B cell (primary cell): Measurements from ENCODE around the gene RERE. TPM values are rescaled to one million over a fixed set of nuclear protein-coding genes. Genes with fewer than 3 reads are reported as not detected.

Source experiments
- ATAC-seq: fragments of 200-7000 bp; cut with Tn5 transposase; one replicate; pipeline ENCODE4 v1.10.0; 2021; ENCODE audit warnings: low read depth, mild to moderate bottlenecking, moderate number of reproducible peaks, moderate library complexity
- CTCF ChIA-PET: fragments of 350-600 bp; sonication (Branson Sonifier 250); formaldehyde crosslinking; loops from one replicate; lab custom pipeline; 2021; ENCODE audit warnings: antibody characterized with exemption, inconsistent platforms; lab: Charles Lee
- POLR2A ChIA-PET: fragments of 350-600 bp; sonication (Branson Sonifier 250); formaldehyde crosslinking; loops from one replicate; lab custom pipeline; 2021; ENCODE audit warnings: antibody characterized with exemption; lab: Charles Lee
- DNase-seq: peaks from one replicate; pipeline ENCODE4 v3.0.0; 2013
- H2AFZ ChIP-seq: 2 replicates; pipeline ENCODE4 v1.6.1; 2012; ENCODE audit warnings: mild to moderate bottlenecking, low read depth, low read length; ENCODE audit not compliant: insufficient read depth, poor library complexity, severe bottlenecking
- H3K27ac ChIP-seq, 2 donors: 1 replicate in 1 of 2; 2 replicates in 1 of 2; pipeline ENCODE4 v1.5.1; 2012 to 2013; ENCODE audit warnings: low read length in 2 of 2, mild to moderate bottlenecking in 2 of 2, moderate library complexity in 1 of 2
- H3K27me3 ChIP-seq, 4 experiments: fragments of 200-600 bp in 1 of 4; sonication (generic) in 1 of 4; replicated peaks in 1 of 4; 1 replicate in 2 of 4; 2 replicates in 2 of 4; pipeline versions ENCODE4 v1.6.1 to v1.7.0; 2013 to 2016; ENCODE audit warnings: low read length in 3 of 4, mild to moderate bottlenecking in 2 of 4, mixed read lengths in 1 of 4, moderate library complexity in 1 of 4; ENCODE audit not compliant: insufficient read depth in 4 of 4, control insufficient read depth in 3 of 4; ENCODE audit errors: control extremely low read depth in 1 of 4
- H3K36me3 ChIP-seq, 2 experiments: replicated peaks in 1 of 2; 1 replicate in 1 of 2; 2 replicates in 1 of 2; pipeline versions ENCODE4 v1.6.1 to v1.7.1; 2013; ENCODE audit warnings: low read length in 1 of 2; ENCODE audit not compliant: insufficient read depth in 2 of 2, control insufficient read depth in 1 of 2; ENCODE audit errors: control extremely low read depth in 1 of 2, extremely low read depth in 1 of 2
- H3K4me1 ChIP-seq, 2 donors: fragments of 200-600 bp in 1 of 2; sonication (generic) in 1 of 2; 1 replicate in 1 of 2; 2 replicates in 1 of 2; pipeline versions ENCODE4 v1.5.1 to v1.6.1; 2013 to 2017; ENCODE audit warnings: low read length in 2 of 2; ENCODE audit not compliant: control insufficient read depth in 2 of 2, insufficient read depth in 2 of 2
- H3K4me2 ChIP-seq: replicated peaks from 2 replicates; pipeline ENCODE3; 2012; ENCODE audit warnings: mild to moderate bottlenecking, low read depth, low read length; ENCODE audit not compliant: poor library complexity, severe bottlenecking
- H3K4me3 ChIP-seq, 5 experiments: fragments of 200-600 bp in 1 of 5; sonication (generic) in 1 of 5; 1 replicate in 3 of 5; 2 replicates in 2 of 5; pipeline versions ENCODE4 v1.5.1 to v1.7.0; 2011 to 2016; ENCODE audit warnings: low read length in 4 of 5, mild to moderate bottlenecking in 4 of 5, low read depth in 2 of 5, control low read depth in 1 of 5, moderate library complexity in 1 of 5; ENCODE audit not compliant: insufficient read depth in 1 of 5; ENCODE audit errors: control extremely low read depth in 1 of 5, extremely low read depth in 1 of 5
- H3K79me2 ChIP-seq: fragments of 200-600 bp; sonication (generic); one replicate; pipeline ENCODE4 v1.6.0; 2016; ENCODE audit warnings: low read length; ENCODE audit not compliant: control insufficient read depth, insufficient read depth
- H3K9ac ChIP-seq: fragments of 200-600 bp; sonication (generic); 2 replicates; pipeline ENCODE4 v1.6.1; 2017; ENCODE audit warnings: mild to moderate bottlenecking, low read length, moderate library complexity
- H3K9me3 ChIP-seq, 3 donors: one replicate each; pipeline versions ENCODE4 v1.6.1 to v1.7.1; 2013; ENCODE audit warnings: low read length in 2 of 3; ENCODE audit not compliant: control insufficient read depth in 2 of 3, insufficient read depth in 1 of 3; ENCODE audit errors: control extremely low read depth in 1 of 3
- H4K20me1 ChIP-seq: 2 replicates; pipeline ENCODE4 v1.6.0; 2012; ENCODE audit warnings: mild to moderate bottlenecking, low read length; ENCODE audit not compliant: insufficient read depth, control insufficient read depth, poor library complexity, severe bottlenecking
- H3K27ac Mint-ChIP-seq: one replicate; pipeline ENCODE4 v1.8.0; 2021; ENCODE audit warnings: mixed read lengths
- H3K27me3 Mint-ChIP-seq: one replicate; pipeline ENCODE4 v1.8.0; 2021; ENCODE audit warnings: mixed read lengths
- H3K4me1 Mint-ChIP-seq: one replicate; pipeline ENCODE4 v1.8.0; 2021; ENCODE audit warnings: mixed read lengths
- H3K4me3 Mint-ChIP-seq: one replicate; pipeline ENCODE4 v1.8.0; 2021; ENCODE audit warnings: mixed read lengths
- H3K9me3 Mint-ChIP-seq: one replicate; pipeline ENCODE4 v1.8.0; 2022; ENCODE audit warnings: mixed read lengths; ENCODE audit not compliant: insufficient read depth
- CTCF ChIP-seq: fragments of 200-600 bp; IDR thresholded peaks from one replicate; pipeline ENCODE4 v1.8.0; 2022; ENCODE audit warnings: antibody characterized with exemption, mild to moderate bottlenecking
- EZH2 ChIP-seq: IDR thresholded peaks from 2 replicates; pipeline ENCODE4 v1.6.1; 2012; ENCODE audit warnings: borderline replicate concordance, low read depth, mild to moderate bottlenecking, moderate library complexity, low read length; ENCODE audit not compliant: insufficient read depth, poor library complexity, severe bottlenecking
- WGBS: methylation state at CpG from one replicate; pipeline ENCODE4 v1.1.5; 2013; ENCODE audit warnings: missing lambda C conversion rate; ENCODE audit not compliant: insufficient coverage; 5-methylcytosine and 5-hydroxymethylcytosine counted together
- intact Hi-C: fragments of 100-400 bp; cut with micrococcal nuclease; formaldehyde crosslinking; loops from one replicate; pipeline ENCODE4 v1.10.0; 2022
- polyA plus RNA-seq: library from polyadenylated mRNA; depleted of rRNA; stranded (reverse); fragments of >200 nt; gene quantifications from 2 replicates; pipeline ENCODE4 v1.2.3, GENCODE V29; 2012
- total RNA-seq, 2 donors: library from RNA; stranded (reverse); fragments of 120-200 nt in 1 of 2; gene quantifications; 1 replicate in 1 of 2; 2 replicates in 1 of 2; pipeline versions ENCODE4 v1.2.3 to v1.2.4, GENCODE V29; 2013 to 2022

Gene RERE
- total and polyA plus RNA-seq, 2 donors (not counting 1 experiment from before 2014, with no cell fraction given) = 27.3 to 132 TPM

GRCh38 chr1:8368956-8369639, 448.3 kb downstream of the RERE start:
- peak overlapping the region in 1 of 2 donors; percentile 10 for H3K27ac ChIP-seq
- DNase-seq (no peak), ATAC-seq (no peak)
- no peak overlapping the region for H2AFZ ChIP-seq
- H3K79me2 ChIP-seq = peaks cover 97% of the 10 kb centered on the region
- TF ChIP-seq EZH2 (no peak), CTCF (no peak)
- intact Hi-C loops = no loop called here
- Mint-ChIP-seq H3K4me1 (peaks cover 33% of the 10 kb centered on the region), H3K9me3 (no peaks in the 10 kb centered on the region), H3K4me3 (no peak overlapping the region), H3K27me3 (no peaks in the 10 kb centered on the region), H3K27ac (no peak overlapping the region)
- peaks cover 12 to 75% of the 10 kb centered on the region in 2 experiments for H3K36me3 ChIP-seq
- H3K27me3 ChIP-seq = no peaks in the 10 kb centered on the region
- H3K4me1 ChIP-seq = peaks cover 0 to 7% of the 10 kb centered on the region in 2 donors
- WGBS = 60% methylated on average over 2 of the region's 5 CpGs
- H3K4me2 ChIP-seq = no peak overlapping the region
- H3K9ac ChIP-seq = no peak overlapping the region
- no peaks in the 10 kb centered on the region for H3K9me3 ChIP-seq
- no peak overlapping the region for H3K4me3 ChIP-seq
- POLR2A ChIA-PET = interaction anchor here (0.7 kb wide), 2 partner anchors 14 to 581 kb away, joined by 3 read pairs; no protein-coding TSS in a partner anchor
- CTCF ChIA-PET = interaction anchor here (1.4 to 2.7 kb wide), 3 partner anchors 17 to 354 kb away, joined by 4 to 11 read pairs (median 5); no protein-coding TSS in a partner anchor
- H4K20me1 ChIP-seq = peaks cover 91% of the 10 kb centered on the region

GRCh38 chr1:8367571-8368194, 449.8 kb downstream of the RERE start:
- ATAC-seq (no peak), DNase-seq (no peak)
- Histone ChIP-seq H3K27me3 (no peaks in the 10 kb centered on the region), H2AFZ (no peak overlapping the region), H3K79me2 (peaks cover 97% of the 10 kb centered on the region), H3K9me3 (no peaks in the 10 kb centered on the region), H3K4me3 (no peak overlapping the region), H3K36me3 (peaks cover 12 to 75% of the 10 kb centered on the region in 2 experiments), H3K4me1 (peaks cover 0 to 7% of the 10 kb centered on the region in 2 donors), H3K4me2 (no peak overlapping the region), H3K9ac (no peak overlapping the region), H3K27ac (no peak overlapping the region), H4K20me1 (peaks cover 91% of the 10 kb centered on the region)
- ChIA-PET CTCF (interaction anchor here (1.4 to 2.7 kb wide), 4 partner anchors 15 to 353 kb away, joined by 4 to 11 read pairs (median 5); no protein-coding TSS in a partner anchor), POLR2A (no interaction called here)
- no peak for TF ChIP-seq CTCF
- no peak for TF ChIP-seq EZH2
- Mint-ChIP-seq H3K4me3 (no peak overlapping the region), H3K9me3 (no peaks in the 10 kb centered on the region), H3K27ac (peak overlapping the region; percentile 8), H3K27me3 (no peaks in the 10 kb centered on the region), H3K4me1 (peaks cover 33% of the 10 kb centered on the region)
- WGBS = 97% methylated on average over 3 of the region's 8 CpGs
- intact Hi-C loops = no loop called here
